ENCODE measurements around the gene U2AF2.

Gene U2AF2

DNA sequence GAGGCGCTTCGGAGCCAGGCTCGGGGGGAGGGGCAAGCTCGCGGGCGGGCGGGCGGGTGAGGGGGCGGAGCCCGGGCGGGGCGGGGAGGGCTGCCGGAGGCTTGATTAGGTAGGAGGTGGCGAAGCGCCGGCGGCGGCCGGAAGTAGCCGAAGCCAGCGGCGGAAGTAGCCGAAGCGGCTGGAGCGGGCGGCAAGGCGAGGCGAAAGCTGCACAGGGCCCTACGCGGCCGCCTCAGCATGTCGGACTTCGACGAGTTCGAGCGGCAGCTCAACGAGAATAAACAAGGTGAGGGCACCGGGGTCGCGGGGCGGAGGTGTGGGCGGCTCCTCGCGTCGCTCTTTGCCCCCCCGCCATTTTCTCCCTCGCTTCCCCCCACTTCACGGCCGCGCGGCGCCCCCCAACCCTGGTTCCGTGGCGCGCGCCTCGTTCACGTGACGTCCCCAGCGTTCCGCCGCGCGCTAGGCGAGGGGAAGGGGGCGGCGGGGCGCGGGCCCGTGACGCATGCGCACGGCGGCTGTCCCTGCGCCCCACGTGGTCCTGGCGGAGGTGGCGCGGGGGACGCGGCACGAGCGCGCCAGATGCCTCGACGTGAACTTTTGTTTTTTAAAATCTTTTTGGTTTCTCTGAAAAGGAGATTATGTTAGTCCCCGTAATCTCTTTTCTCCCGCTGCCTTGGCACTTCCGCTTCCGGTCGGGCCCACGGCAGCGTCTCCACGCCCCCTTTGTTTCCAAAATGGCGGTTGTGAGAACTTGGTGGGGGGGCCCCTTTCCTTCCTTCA, at the start of gene U2AF2:
TSS of gene U2AF2 (plus strand) at position 168 of the 780 bp plus-strand sequence. CDS start at position 238, 70 bp downstream.
- peak; percentile 86 for DNase-seq

- DNase-seq: peak; percentile 96
Observed at GRCh38 chr19:55605207-55605636, 49.6 kb upstream of the U2AF2 start.

DNA sequence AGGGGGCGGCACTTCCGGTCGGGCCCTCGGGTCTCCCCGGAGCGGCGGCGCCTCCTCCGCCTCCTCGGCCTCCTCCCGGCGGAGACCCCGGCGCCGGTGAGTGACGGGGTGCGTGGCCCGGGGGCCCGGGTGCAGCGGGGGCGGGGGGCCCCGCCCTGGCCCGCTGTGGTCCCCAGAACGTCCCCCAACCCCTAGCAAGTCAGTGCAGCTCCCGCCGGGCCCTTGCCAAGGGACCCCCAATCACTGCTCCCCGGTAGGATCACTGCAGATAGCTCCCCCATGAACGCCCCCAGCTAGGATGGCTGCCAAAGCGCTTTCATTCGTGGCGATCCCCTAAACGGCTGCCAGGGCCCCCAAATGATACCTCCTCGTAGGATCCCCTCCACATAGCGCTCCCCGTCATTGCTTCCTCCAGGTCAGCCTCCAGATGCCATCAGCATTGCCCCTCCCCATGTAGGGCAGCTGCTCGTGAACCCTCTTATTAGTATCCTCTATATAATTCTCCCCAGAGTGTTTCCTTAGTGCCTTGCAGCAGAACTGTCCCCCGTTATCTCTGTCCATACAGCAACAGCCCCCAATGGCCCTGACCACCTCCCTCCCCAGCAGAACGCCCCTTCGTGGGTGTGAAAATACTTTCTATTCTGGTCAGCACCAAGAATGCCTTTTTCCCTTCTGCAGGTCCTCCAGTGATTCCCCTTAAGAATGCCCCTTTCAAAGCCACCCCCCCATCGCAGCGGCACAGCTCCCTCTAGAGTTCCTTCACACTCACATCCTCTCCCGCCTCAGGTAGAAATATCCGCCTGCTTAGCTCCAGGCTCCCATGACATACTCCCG, 49.0 kb upstream of the U2AF2 start, which contains the start of gene ZNF865:
TSS of gene ZNF865 (plus strand) at position 11 of the 834 bp plus-strand sequence. CDS start 7,972 bp downstream, outside the sequence.
- peak; percentile 49 for DNase-seq

DNA sequence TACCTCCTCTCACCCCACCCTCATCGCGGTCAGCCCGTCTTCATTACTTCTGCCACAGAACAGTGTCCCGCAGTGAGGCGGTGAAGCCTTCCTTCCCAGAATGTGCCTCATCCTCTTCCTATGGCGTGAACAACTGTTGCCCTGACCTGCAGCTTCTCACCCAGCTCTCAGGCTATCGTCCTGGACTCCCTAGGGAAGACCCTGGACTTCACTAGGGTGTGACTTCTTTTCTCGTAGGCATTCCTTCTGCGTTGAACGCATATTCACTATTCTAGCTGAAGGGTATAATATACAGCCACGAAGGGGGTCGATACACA, 48.4 kb upstream of the U2AF2 start:
- no peak for DNase-seq

GRCh38 chr19:55606817-55607216, 48.0 kb upstream of the U2AF2 start:
- no peak for DNase-seq

DNA sequence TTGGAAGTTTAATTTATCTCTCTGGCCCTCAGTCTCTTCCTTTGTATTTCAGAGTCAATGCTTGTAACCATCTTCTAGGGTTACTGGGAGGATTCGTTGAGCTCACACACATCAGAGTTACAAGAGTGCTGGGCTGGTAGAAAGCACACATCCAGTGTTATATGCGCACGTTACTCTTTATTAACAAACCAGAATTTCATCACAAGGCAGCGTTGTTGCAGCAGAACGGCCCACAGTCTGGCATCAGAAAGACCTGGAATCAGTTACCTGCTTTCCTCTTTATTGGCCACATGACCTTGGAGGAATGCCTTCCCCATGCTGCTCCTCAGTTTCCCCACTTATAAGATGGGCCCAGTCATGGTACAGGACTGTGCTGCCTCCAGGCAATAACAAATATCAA, 45.5 kb upstream of the U2AF2 start:
- DNase-seq: no peak

DNA sequence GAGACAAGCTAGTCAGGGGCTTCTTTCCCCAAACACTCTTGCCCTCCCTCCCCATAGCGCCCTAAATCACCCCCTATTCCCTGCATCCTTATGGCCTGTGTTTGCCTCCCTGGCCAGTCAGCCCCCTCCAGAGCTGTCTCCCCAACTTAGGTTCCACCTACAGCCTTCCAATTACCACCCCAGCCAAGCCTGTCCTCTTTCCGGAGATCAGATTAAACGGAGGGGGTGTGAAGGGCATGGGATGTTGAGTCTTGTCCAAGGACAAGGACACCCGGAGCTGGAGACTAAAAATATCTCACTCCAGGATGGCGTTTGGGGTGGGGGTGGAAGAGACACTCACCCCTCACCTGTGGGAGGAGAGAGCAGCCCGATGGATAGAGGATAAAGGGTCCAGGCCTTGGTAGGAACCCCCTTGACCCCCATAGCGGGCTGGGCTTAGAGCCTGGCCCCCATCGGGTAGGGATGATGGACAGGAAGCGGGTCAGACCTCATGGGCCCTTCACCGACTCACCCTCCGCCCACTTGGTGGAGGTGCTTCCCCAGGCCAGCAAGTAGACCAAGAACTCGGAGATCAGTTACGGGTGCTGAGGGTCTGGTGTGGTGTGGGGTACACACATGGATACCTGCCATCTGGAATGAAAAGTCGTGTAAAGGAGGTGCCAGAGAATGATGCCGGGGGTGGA, 43.4 kb upstream of the U2AF2 start:
- DNase-seq: no peak

- DNase-seq: no peak
Observed at GRCh38 chr19:55611983-55612645, 42.7 kb upstream of the U2AF2 start.

DNA sequence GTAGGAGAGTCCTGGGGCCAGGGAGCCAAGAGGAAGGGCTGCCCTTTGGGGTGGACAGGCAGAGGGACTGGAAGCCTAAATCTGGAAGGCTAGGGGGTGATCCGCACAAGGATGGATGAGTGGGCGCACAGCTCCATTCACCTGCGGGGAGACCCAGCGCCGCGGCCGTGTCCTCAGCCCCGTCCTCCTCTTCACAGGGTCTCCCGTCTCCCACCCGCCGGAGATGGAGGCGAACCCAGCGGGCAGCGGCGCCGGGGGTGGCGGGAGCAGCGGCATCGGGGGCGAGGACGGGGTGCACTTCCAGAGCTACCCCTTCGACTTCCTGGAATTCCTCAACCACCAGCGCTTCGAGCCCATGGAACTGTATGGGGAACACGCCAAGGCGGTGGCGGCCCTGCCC, 41.4 kb upstream of the U2AF2 start:
- DNase-seq: no peak

DNA sequence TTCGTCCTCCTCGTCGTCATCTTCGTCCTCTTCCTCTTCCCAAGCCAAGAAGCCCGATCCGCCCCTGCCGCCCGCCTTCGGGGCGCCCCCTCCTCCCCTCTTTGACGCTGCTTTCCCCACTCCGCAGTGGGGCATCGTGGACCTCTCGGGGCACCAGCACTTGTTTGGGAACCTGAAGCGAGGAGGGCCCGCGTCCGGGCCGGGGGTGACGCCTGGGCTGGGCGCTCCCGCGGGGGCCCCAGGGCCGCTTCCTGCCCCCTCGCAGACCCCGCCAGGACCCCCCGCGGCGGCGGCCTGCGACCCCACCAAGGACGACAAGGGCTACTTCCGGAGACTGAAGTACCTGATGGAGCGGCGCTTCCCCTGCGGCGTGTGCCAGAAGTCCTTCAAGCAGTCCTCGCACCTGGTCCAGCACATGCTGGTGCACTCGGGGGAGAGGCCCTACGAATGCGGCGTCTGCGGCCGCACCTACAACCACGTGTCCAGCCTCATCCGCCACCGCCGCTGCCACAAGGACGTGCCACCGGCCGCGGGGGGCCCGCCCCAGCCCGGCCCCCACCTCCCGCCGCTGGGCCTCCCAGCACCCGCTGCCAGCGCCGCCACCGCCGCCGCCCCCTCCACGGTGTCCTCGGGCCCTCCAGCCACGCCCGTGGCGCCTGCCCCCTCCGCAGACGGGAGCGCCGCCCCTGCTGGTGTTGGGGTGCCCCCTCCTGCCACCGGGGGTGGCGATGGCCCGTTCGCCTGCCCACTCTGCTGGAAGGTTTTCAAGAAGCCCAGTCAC, 40.7 kb upstream of the U2AF2 start:
- no peak for DNase-seq

GRCh38 chr19:55614711-55615542, 39.9 kb upstream of the U2AF2 start:
- no peak for DNase-seq

DNA sequence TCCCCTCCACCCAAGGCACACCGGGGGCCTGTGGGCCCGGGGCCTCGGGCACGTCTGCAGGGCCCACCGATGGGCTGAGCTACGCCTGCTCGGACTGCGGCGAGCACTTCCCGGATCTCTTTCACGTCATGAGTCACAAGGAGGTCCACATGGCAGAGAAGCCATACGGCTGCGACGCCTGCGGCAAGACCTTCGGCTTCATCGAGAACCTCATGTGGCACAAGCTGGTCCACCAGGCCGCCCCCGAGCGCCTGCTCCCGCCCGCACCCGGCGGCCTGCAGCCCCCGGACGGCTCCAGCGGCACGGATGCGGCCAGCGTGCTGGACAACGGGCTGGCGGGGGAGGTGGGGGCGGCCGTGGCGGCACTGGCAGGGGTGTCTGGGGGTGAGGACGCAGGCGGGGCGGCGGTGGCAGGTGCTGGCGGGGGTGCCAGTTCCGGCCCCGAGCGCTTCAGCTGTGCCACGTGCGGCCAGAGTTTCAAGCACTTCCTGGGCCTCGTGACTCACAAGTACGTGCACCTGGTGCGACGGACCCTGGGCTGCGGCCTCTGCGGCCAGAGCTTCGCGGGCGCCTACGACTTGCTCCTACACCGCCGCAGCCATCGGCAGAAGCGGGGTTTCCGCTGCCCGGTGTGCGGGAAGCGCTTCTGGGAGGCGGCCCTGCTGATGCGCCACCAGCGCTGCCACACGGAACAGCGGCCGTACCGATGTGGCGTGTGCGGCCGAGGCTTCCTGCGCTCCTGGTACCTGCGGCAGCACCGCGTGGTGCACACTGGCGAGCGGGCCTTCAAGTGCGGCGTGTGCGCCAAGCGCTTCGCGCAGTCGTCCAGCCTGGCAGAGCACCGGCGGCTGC, 39.1 kb upstream of the U2AF2 start:
- no peak for DNase-seq

DNA sequence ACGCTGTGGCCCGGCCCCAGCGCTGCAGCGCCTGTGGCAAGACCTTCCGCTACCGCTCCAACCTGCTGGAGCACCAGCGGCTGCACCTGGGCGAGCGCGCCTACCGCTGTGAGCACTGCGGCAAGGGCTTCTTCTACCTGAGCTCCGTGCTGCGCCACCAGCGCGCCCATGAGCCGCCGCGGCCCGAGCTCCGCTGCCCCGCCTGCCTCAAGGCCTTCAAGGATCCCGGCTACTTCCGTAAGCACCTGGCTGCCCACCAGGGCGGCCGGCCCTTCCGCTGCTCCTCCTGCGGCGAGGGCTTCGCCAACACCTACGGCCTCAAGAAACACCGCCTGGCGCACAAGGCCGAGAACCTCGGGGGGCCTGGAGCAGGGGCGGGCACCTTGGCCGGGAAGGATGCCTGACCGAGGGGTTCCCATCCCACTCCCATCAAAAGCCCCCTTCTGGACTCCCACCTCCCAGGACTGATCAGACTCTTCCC, 38.4 kb upstream of the U2AF2 start:
- DNase-seq: no peak

GRCh38 chr19:55617426-55617825, 37.4 kb upstream of the U2AF2 start:
- no peak for DNase-seq

DNA sequence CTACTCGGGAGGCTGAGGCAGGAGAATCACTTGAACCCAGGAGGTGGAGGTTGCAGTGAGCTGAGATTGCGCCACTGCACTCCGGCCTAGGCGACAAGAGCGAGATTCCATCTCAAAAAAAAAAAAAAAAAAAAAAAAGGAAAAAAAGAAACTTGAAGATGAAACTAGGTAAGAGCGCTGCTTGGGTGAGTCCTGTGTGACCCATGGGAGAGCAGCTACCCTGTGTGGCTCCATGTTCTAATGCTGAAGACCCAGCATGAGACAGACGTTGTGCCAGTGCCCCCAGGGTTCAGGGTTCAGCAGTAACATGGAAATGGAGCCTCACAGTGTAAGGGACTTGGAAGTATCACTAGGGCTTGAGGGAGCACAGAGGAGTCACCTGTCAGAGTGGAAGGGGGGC, 36.4 kb upstream of the U2AF2 start:
- DNase-seq: no peak

- no peak for DNase-seq
Observed at GRCh38 chr19:55619286-55619685, 35.5 kb upstream of the U2AF2 start.

GRCh38 chr19:55620410-55621204, 34.2 kb upstream of the U2AF2 start:
- DNase-seq: no peak

GRCh38 chr19:55621205-55621672, 33.6 kb upstream of the U2AF2 start:
- DNase-seq: no peak

GRCh38 chr19:55621673-55622231, 33.1 kb upstream of the U2AF2 start:
- DNase-seq: no peak

Measured in NCI-H345 (cell line).